ENCODE data around the gene SLC25A17.

DNA sequence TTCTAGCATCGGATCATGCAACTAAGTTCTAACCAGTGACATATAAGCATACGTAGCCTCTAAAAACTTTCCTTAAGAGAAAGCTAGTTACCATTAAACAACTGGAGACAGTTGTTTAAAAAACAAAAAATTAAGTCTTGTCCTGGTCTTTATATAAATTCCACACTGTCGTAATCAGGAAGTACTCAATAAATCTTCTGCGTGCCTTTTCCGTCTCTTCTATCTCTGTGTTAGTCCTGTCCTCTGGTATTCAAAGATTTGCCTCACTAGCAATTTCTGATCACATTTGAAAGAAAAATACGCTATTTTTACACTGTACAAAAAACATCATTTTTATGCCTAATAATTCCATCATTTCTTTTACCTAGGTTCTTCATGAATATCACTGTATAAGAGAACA is 10.0 kb upstream of the SLC25A17 start:
- TF ChIP-seq POLR2AphosphoS5 (IDR thresholded peaks at IDR 0.05; ENCODE audit: borderline replicate concordance, low read depth, low read length) (no peak), EZH2 (IDR thresholded peaks at IDR 0.05) (no peak), FOXP2 (optimal IDR thresholded peaks at IDR 0.05; ENCODE audit: control extremely low read depth, extremely low read length, insufficient read depth) (no peak)

All from SK-N-MC (cell line).